ENCODE results near the gene FGD4. TPM values are rescaled to one million over a fixed set of nuclear protein-coding genes. Genes with fewer than 3 reads are reported as not detected.

FGD4 gene
- total and polyA plus RNA-seq, 2 of the 4 experiments (the other 2 are of a cell fraction) = 2.1 to 8.8 TPM

- H3K27me3 ChIP-seq (ENCODE audit: control insufficient read depth, insufficient read depth, low read length) = peaks cover 2% of the 10 kb centered on the region; the same call in 1 of the 2 replicates
- dilution Hi-C loops (cut with HindIII; ENCODE audit: low sequenced_read_pairs, unreplicated experiment) (no loop called here), in situ Hi-C loops (cut with MboI; ENCODE audit: low sequenced_read_pairs) (no loop called here), intact Hi-C loops (cut with micrococcal nuclease) (no loop called here)
- no peak overlapping the region for H2BK20ac ChIP-seq (ENCODE audit: low read depth, low read length)
- no peak for DNase-seq
- no peaks in the 10 kb centered on the region for H3K79me1 ChIP-seq (ENCODE audit: low read depth in 1 of 2, low read length in 2 of 2)
- H2BK120ac ChIP-seq (ENCODE audit: low read depth, low read length) = no peak overlapping the region
- H2BK5ac ChIP-seq (ENCODE audit: low read depth, low read length, poor library complexity, severe bottlenecking) = no peak overlapping the region
- no peaks in the 10 kb centered on the region for H3K36me3 ChIP-seq (ENCODE audit: control insufficient read depth, insufficient read depth, low read length)
- H2BK15ac ChIP-seq (ENCODE audit: low read depth, low read length) = no peak overlapping the region
- no peak overlapping the region for H3K27ac ChIP-seq (ENCODE audit: insufficient read depth, low read length)
- TF ChIP-seq, protein P1, sequence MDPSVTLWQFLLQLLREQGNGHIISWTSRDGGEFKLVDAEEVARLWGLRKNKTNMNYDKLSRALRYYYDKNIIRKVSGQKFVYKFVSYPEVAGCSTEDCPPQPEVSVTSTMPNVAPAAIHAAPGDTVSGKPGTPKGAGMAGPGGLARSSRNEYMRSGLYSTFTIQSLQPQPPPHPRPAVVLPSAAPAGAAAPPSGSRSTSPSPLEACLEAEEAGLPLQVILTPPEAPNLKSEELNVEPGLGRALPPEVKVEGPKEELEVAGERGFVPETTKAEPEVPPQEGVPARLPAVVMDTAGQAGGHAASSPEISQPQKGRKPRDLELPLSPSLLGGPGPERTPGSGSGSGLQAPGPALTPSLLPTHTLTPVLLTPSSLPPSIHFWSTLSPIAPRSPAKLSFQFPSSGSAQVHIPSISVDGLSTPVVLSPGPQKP (IDR thresholded peaks at IDR 0.05; ENCODE audit: borderline replicate concordance, low read depth, low read length) = no peak
- H3K18ac ChIP-seq (ENCODE audit: low read depth, low read length) = no peak overlapping the region
- no TSS peak for BruUV-seq (replicated peaks)
- H3K23ac ChIP-seq (ENCODE audit: low read depth, low read length) = no peak overlapping the region
- H3K4ac ChIP-seq (ENCODE audit: low read depth, low read length) = no peak overlapping the region
- no peaks in the 10 kb centered on the region for H3K4me1 ChIP-seq (ENCODE audit: control insufficient read depth, insufficient read depth, low read length)
- H4K5ac ChIP-seq (ENCODE audit: low read depth, low read length) = no peak overlapping the region
- no peak overlapping the region for H3K56ac ChIP-seq (ENCODE audit: extremely low read depth, insufficient read depth, low read length)
- H3K4me3 ChIP-seq (ENCODE audit: insufficient read depth, low read depth, low read length) = no peak overlapping the region
- no peak overlapping the region for H2AFZ ChIP-seq (replicated peaks; ENCODE audit: low read length, poor library complexity)
- CTCF ChIA-PET = no interaction called here
- H3K14ac ChIP-seq (replicated peaks; ENCODE audit: low read depth, low read length) = no peak overlapping the region
- WGBS, 2 experiments (ENCODE audit: extremely low coverage in 2 of 2, insufficient read length in 1 of 2) = no CpG with 5 or more reads among the region's 3 CpGs
- no peak overlapping the region for H2AK9ac ChIP-seq (replicated peaks; ENCODE audit: low read depth, low read length, poor library complexity)
- POLR2A ChIA-PET (ENCODE audit: unreplicated experiment) = no interaction called here
- H3K4me2 ChIP-seq (ENCODE audit: low read depth, low read length) = no peak overlapping the region
- no peak overlapping the region for H4K8ac ChIP-seq (ENCODE audit: low read depth in 2 of 2, low read length in 2 of 2)
- no peak overlapping the region for H4K91ac ChIP-seq (ENCODE audit: insufficient read depth, low read depth, low read length)
- no peaks in the 10 kb centered on the region for H4K20me1 ChIP-seq (ENCODE audit: insufficient read depth, low read length)
- H3K9ac ChIP-seq (ENCODE audit: low read depth, low read length) = no peak overlapping the region
- no peaks in the 10 kb centered on the region for H3K9me1 ChIP-seq (ENCODE audit: insufficient read depth, low read length)
- H2AK5ac ChIP-seq (ENCODE audit: low read depth, low read length) = no peak overlapping the region
- no peak for ATAC-seq (ENCODE audit: low read depth)
- H3K9me3 ChIP-seq (ENCODE audit: control insufficient read depth, insufficient read depth, low read length) = no peaks in the 10 kb centered on the region
Observed at GRCh38 chr12:32482226-32482625, 82.9 kb downstream of the FGD4 start.

Data from IMR-90 (cell line).